ENCODE measurements around the gene PHACTR2. TPM values are rescaled to one million over a fixed set of nuclear protein-coding genes. Genes with fewer than 3 reads are reported as not detected.

Gene PHACTR2
- total RNA-seq, 1 experiment from 2014 or later, result 39.8 TPM

DNA sequence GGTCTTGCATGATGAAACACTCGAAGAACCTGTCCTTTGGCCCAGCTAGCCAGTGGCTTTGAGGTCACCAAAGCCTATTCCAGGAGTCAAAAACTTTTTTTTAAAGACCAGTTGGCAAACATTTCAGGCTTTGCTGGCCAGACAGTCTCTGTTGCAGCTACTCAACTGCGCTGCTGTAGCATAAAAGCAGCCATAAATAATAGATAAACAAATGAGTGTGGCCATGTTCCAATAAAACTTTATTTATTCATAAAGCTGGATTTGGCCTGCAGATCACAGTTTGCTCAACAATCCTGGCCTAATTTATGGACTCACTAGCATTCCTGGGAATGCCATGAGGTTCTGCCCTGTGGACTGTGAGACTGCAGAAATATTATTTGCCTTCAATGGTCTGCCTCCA lies 96.6 kb downstream of the PHACTR2 start:
- BruUV-seq (replicated peaks), result no TSS peak
- CTCF ChIA-PET, result no interaction called here
- intact Hi-C loops (cut with micrococcal nuclease; ENCODE audit: unreplicated experiment), result no loop called here
- Histone ChIP-seq H3K4me3 (no peak overlapping the region), H4K20me1 (ENCODE audit: insufficient read depth) (no peaks in the 10 kb centered on the region), H3K4me2 (no peak overlapping the region), H2AFZ (no peak overlapping the region), H3K9me2 (ENCODE audit: insufficient read depth) (no peaks in the 10 kb centered on the region; the same call in 1 of the 2 replicates), H3K9me3 (ENCODE audit: insufficient read depth, low read depth) (no peaks in the 10 kb centered on the region), H3K27me3 (ENCODE audit: insufficient read depth, low read depth) (no peaks in the 10 kb centered on the region), H3K27ac (no peak overlapping the region), H3K4me1 (replicated peaks; ENCODE audit: insufficient read depth) (no peaks in the 10 kb centered on the region), H3K79me2 (ENCODE audit: low read depth) (no peaks in the 10 kb centered on the region), H3F3A (ENCODE audit: insufficient read depth, low read depth) (peaks cover 9% of the 10 kb centered on the region; the same call in 1 of the 2 replicates), H3K36me3 (ENCODE audit: low read depth) (no peaks in the 10 kb centered on the region)
- POLR2A ChIA-PET (ENCODE audit: unreplicated experiment), result no interaction called here
- TF ChIP-seq, protein P1, sequence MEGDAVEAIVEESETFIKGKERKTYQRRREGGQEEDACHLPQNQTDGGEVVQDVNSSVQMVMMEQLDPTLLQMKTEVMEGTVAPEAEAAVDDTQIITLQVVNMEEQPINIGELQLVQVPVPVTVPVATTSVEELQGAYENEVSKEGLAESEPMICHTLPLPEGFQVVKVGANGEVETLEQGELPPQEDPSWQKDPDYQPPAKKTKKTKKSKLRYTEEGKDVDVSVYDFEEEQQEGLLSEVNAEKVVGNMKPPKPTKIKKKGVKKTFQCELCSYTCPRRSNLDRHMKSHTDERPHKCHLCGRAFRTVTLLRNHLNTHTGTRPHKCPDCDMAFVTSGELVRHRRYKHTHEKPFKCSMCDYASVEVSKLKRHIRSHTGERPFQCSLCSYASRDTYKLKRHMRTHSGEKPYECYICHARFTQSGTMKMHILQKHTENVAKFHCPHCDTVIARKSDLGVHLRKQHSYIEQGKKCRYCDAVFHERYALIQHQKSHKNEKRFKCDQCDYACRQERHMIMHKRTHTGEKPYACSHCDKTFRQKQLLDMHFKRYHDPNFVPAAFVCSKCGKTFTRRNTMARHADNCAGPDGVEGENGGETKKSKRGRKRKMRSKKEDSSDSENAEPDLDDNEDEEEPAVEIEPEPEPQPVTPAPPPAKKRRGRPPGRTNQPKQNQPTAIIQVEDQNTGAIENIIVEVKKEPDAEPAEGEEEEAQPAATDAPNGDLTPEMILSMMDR (conservative IDR thresholded peaks at IDR 0.05), result no peak
- TF ChIP-seq EZH2 (IDR thresholded peaks at IDR 0.05; ENCODE audit: low read depth), result no peak
- no peak for DNase-seq

DNA sequence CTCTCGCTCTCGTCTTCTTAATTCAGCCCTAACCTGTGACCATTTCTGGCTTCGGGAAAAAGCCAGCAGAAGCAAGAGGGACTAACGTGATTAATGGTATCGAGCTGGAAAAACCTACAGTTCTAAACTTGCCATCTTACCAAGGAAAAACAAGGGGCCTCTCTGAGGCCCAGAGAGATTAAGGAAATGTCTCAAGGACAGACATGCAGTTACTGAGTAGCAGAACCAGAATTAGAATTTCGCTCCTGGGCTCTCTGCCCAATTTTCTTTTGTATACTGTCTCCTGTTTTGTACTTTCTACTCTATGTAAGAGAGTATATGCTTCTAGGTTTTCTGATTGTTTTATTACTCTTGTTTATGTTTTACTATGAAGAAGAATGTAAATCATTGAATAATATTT lies 97.6 kb downstream of the PHACTR2 start:
- CTCF ChIA-PET, result no interaction called here
- TF ChIP-seq, protein P1 (conservative IDR thresholded peaks at IDR 0.05), result no peak
- TF ChIP-seq EZH2 (IDR thresholded peaks at IDR 0.05; ENCODE audit: low read depth), result no peak
- Histone ChIP-seq H3K4me2 (no peak overlapping the region), H3K4me1 (replicated peaks; ENCODE audit: insufficient read depth) (no peaks in the 10 kb centered on the region), H3K79me2 (ENCODE audit: low read depth) (no peaks in the 10 kb centered on the region), H3K9me3 (ENCODE audit: insufficient read depth, low read depth) (no peaks in the 10 kb centered on the region), H3K9me2 (ENCODE audit: insufficient read depth) (no peaks in the 10 kb centered on the region), H2AFZ (no peak overlapping the region), H3K4me3 (no peak overlapping the region), H3K27ac (no peak overlapping the region), H3F3A (ENCODE audit: insufficient read depth, low read depth) (peaks cover 9% of the 10 kb centered on the region; the same call in 1 of the 2 replicates), H3K36me3 (ENCODE audit: low read depth) (no peaks in the 10 kb centered on the region; the same call in 1 of the 2 replicates), H4K20me1 (ENCODE audit: insufficient read depth) (no peaks in the 10 kb centered on the region), H3K27me3 (ENCODE audit: insufficient read depth, low read depth) (no peaks in the 10 kb centered on the region)
- POLR2A ChIA-PET (ENCODE audit: unreplicated experiment), result no interaction called here
- BruUV-seq (replicated peaks), result no TSS peak
- DNase-seq, result no peak
- intact Hi-C loops (cut with micrococcal nuclease; ENCODE audit: unreplicated experiment), result no loop called here

DNA sequence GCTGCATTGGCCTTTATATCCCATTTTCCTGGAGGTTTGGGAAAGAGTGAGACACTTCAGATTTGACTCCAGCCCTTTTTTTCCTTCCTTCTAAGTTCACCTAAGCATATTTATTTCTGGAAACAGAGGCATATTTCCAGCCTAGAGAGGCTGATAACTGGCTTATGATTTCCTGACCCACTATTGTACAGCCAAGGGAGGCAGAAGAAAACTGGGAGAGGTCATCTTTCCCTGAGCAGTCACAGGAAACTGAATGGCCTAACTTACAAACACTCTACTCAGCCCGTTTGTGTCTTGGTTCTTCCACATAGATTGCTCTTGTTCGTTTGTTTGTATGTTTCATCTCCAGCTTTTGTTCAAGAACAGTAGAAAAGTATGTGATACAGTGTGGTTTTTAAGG lies 101.2 kb downstream of the PHACTR2 start:
- intact Hi-C loops (cut with micrococcal nuclease; ENCODE audit: unreplicated experiment), result no loop called here
- Histone ChIP-seq H3K4me2 (no peak overlapping the region), H3K27ac (no peak overlapping the region), H3K4me1 (replicated peaks; ENCODE audit: insufficient read depth) (no peaks in the 10 kb centered on the region), H3K27me3 (ENCODE audit: insufficient read depth, low read depth) (no peaks in the 10 kb centered on the region), H4K20me1 (ENCODE audit: insufficient read depth) (no peaks in the 10 kb centered on the region), H3K9me3 (ENCODE audit: insufficient read depth, low read depth) (no peaks in the 10 kb centered on the region), H3K79me2 (ENCODE audit: low read depth) (no peaks in the 10 kb centered on the region), H3F3A (ENCODE audit: insufficient read depth, low read depth) (no peaks in the 10 kb centered on the region), H2AFZ (no peak overlapping the region), H3K4me3 (no peak overlapping the region), H3K36me3 (ENCODE audit: low read depth) (peaks cover 6% of the 10 kb centered on the region; the same call in 1 of the 2 replicates), H3K9me2 (ENCODE audit: insufficient read depth) (no peaks in the 10 kb centered on the region)
- no TSS peak for BruUV-seq (replicated peaks)
- DNase-seq, result no peak
- ChIA-PET CTCF (no interaction called here), POLR2A (ENCODE audit: unreplicated experiment) (no interaction called here)
- TF ChIP-seq, protein P1 (conservative IDR thresholded peaks at IDR 0.05), result no peak
- TF ChIP-seq EZH2 (IDR thresholded peaks at IDR 0.05; ENCODE audit: low read depth), result no peak
